CD4-positive, alpha-beta T cell treated with Interleukin-2 at 100 ng/mL for 4 hours (primary cell): Measurements from ENCODE around the gene ANKRD1.
"Not testable (repeated sequence)": the region's sequence is repeated elsewhere in the genome, so short reads cannot be mapped to it uniquely, and the experiment has no call there.

Experiments used
- DNase-seq: peaks from one replicate; pipeline ENCODE4 v3.0.0-alpha.2; 2020; ENCODE audit warnings: low spot score

Gene ANKRD1

DNA sequence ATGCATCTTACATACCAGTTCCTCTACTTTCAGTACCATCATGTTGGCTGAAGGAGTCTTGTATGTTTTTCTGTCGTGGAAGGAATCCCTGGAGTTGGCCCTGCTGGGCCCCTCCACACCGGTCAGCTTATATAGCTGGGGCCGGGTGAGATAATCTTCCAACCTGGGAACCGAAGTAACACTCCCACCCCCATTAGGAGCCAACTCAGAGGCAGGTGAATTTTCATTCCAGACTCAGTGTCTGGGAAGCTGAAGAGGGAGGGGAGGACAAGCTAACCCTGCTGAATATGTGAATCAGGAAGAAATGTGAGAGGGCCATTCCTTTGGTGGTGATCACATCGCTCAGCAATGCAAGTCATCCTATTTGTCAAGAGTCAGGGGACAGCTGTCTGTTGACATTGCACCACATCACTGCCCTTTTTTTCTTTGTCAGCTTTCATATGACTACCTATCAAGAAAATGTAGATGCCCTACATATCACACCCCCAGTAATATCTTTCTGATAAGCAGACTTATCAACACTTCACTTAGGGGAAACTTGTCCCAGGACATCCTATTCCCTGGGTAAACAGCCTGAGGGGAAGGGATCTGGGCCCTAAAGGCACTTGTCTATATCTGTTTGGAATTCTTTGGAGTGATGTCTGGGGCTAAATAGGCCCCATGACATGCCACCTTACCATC lies at the start of gene ANKRD1:
Gene ANKRD1 (minus strand): TSS at position 102 of the 681 bp plus-strand sequence. CDS start 60 bp downstream, at position 42.
- no peak for DNase-seq

DNA sequence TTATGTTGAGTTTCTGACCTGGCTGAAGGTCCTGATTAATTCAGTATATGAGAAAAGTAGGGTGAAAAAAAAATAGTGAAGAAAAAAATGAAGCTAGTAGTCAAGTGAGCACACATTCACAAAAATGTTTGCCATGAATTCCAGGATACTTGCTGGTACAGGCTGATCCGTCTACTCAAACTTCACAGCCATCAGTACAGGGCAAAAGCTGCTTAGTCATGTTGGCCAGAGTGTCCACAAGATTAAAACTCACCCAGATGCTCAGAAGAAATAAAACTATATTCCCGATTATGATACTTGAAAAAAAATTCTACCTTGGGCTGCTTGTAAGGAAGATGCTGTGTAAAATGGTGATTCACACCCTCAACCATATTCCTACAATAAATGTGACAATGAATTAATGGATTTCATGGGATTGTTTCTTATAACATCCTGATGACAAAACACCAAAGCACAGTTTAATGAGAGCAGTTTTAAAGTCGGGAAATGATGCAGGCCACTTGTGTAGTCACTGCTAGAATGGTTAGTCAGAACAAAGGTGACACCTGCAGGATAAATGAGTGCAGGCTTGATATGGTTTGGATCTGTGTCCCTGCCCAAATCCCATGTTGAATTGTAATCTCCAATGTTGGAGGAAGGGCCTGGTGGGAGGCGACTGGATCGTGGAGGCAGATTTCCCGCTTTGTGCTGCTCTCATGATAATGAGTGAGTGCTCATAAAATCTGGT lies 49.2 kb upstream of the ANKRD1 start:
- DNase-seq = no peak

DNA sequence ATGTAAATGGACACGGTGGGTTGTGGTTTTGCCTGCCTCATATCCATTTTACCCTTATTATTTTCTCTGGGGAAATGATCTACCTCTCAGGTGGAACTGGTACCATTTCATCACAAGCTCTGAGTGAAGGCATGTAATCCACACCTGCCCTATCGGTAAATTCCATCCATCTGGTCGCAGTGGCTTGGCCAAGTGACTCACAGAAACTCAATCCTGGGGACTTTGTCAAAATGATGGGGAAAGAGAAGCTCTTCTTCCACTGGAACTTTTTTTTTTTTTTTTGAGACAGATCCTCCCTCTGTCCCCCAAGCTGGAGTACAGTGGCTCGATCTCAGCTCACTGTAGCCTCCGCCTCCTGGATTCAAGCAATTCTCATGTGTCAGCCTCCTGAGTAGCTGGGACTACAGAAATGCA lies 48.2 kb upstream of the ANKRD1 start:
- no peak for DNase-seq

DNA sequence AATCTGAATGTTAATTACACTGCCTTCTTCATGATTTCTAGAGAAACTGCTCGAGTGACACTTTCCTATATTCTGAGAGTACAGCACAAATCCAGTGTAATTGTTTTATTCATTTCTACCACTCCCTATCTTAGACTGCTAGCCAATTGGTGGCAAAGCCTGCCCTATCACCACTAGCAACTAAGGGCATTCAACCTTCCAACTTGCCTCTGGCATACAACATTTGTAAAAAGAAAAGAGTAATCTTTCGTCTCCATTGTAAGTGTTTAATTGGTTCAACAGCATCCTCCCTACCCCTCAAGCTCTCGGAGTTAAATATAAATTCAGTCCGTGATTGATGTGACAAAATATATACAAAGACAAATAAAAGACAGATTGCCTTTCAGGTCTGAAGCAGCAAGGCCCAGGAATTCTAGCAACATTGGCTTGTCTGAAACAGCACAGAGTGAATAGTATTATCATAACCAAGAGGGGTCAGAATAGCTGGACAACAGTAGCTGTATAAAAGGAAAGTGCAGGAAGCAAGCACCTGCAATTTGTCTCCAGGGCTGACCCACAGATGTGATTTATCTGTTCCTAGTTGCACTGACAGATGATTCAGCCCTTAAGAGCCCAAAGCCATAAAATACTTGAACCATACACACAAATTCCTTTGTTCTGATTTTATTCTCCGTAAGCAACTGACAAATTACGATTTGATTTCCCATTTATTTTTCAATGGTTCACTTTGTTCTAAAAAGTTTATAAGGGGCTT lies 47.6 kb upstream of the ANKRD1 start:
- no peak for DNase-seq

DNA sequence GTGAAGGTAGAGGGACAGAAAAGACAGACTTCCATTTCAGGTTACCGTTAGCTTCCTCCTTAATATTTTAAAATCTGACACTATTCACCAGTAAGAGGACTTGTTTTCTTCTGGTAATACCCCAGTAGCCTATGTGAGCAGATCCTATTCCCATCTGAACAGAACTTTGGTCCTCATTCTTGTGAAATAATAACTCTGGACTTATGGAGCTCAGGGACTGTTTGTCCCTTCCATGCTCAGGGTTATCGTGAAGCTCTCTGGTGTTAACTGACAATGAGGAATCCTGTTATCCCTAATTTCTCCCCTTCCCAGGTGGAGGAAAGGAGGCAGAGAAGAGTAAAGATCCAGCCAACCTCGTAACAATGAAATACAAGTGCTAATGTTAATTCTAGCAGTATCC lies 47.0 kb upstream of the ANKRD1 start:
- DNase-seq = no peak

DNA sequence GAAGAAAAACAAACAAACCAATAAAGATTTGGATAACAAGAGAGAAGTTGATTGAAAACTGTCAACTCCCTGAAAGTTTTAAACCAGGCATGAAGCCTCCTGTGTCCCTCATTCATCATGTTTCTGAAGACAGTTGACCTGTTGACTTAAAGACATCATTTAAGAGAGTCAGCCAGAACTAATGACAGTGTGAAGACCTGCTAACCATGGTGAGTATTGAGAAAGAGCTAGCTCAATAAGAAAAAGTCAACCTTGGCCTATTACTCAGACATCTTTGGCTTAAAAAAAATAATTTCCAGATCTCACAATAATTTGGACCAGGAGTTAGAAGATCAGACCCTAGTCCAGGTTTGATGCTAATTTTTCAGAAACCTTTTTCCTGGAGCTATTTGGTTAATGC lies 45.3 kb upstream of the ANKRD1 start:
- DNase-seq = no peak

DNA sequence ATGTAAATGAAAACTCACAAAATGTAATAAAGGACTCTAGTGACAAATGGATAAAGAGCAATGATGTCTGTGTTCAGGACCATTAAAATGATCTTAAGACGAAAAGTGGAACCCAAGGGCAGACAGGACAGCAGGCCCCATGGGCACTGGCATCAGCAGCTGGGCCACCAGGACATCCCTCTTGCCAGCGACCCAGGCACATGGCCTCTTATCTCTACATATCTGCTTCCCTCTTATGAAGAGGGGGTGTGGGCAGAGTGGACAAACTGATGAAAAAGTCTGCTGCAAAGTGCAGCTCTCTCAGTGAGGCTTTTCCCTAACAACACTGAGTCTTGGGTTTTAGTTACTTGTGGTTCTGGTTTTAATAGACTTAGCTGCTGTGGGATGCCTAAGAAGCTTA lies 44.8 kb upstream of the ANKRD1 start:
- DNase-seq = no peak

DNA sequence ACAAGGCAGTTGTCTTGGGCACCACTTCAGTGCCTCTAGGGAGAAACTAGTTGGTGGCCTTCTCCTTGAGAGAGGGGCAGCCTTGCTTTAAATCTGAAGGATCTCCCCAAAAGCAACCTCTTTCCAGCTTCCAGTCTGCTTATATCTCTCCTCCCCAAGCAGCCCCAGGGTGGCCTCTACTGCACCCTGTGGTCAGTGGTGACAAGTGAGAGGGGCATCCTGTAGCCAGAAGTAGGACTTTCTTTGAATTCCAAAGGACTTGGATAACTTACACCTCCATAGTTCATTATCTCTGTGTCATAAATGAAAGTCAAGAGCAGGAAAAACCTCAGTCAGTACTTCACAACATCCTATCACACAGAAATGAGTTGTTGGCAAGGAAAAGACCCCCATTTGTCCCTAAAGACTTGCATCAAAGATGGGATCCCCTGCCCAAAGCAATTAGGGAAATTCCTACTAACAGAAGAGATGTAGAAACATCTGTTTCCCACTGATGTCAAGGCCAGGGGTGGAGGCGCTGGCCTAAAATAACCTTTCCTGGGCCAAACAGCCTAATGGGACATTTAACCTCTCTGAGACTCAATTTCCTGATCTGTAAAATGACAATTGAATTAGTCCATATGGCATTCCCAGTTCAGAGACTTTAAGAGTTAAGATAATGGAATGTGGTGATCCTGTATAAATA lies 44.0 kb upstream of the ANKRD1 start:
- no peak for DNase-seq

DNA sequence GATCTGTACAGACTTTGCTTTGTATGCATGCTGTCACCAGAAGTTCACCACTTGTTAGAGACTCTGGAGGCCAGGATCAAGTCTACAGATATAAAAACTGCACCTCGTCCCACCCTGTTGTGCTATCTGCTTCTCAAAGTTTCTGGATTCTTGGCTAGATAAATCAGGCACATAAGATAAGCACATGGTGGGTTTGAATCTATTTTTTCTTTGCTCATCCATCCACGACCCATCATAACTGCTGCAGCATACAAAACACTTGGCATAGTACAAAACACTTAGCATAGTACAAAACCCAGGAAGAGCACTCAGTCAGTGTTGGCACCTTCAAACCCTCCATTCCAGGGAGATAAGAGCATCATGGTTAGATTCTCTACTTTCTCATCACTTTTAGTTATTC lies 42.4 kb upstream of the ANKRD1 start:
- no peak for DNase-seq

DNA sequence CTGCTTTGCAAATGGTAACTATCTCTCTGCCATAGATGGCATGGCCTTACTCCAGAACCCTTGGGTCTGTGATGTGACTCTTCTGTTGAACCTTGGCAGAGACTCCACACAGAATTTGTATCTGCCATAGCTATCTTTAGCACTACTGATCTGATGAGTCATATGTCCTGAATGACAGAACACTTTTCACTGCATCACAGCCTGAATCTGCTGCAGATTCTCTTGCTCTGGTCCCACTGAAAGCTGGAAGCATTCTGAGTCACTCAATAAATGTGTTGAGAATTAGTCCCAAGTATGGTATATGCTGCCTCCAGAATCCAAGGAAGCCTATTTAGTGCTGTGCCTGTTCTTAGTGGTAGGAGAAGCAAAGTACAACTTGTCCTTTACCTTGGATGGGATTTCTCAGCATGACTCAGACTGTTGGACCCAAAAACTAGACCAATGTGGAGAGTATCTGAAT lies 39.5 kb upstream of the ANKRD1 start:
- no peak for DNase-seq

DNA sequence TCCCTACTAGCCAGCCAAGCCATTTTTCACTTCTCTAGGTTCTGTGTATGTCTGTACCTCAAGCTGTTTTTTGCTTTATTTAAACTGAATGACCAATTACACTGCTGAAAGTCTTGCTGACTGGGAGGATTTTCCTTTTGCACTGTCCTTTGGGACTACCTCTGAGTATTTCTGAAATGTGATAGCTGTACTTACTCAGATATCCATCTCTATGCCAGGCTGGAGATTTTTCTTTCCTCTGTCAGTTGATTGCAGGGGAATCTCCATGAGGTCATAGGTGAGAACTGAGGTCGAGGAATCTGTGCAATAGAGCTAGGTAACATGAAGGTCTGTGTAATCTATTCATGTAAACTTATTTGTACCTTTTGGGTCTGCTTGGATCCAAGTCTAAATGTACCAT lies 38.9 kb upstream of the ANKRD1 start:
- no peak for DNase-seq

DNA sequence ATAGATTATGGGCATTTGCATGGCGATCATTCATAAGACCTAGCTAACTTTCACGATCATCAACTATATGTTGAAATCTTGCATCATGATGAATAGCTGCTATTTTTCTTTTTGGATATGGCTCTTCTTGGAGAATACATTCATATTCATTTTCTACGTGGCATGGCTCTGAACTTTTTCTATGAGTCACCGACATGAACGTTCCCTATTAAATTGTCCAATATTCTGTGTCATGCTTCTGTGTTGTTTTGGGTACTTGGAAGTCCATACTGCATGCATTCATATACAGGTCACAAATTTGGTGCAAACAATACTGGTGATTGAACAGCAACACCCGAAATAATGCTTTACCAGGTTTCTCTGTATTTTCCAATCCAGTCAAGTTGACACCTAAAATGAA lies 37.9 kb upstream of the ANKRD1 start:
- DNase-seq = no peak

DNA sequence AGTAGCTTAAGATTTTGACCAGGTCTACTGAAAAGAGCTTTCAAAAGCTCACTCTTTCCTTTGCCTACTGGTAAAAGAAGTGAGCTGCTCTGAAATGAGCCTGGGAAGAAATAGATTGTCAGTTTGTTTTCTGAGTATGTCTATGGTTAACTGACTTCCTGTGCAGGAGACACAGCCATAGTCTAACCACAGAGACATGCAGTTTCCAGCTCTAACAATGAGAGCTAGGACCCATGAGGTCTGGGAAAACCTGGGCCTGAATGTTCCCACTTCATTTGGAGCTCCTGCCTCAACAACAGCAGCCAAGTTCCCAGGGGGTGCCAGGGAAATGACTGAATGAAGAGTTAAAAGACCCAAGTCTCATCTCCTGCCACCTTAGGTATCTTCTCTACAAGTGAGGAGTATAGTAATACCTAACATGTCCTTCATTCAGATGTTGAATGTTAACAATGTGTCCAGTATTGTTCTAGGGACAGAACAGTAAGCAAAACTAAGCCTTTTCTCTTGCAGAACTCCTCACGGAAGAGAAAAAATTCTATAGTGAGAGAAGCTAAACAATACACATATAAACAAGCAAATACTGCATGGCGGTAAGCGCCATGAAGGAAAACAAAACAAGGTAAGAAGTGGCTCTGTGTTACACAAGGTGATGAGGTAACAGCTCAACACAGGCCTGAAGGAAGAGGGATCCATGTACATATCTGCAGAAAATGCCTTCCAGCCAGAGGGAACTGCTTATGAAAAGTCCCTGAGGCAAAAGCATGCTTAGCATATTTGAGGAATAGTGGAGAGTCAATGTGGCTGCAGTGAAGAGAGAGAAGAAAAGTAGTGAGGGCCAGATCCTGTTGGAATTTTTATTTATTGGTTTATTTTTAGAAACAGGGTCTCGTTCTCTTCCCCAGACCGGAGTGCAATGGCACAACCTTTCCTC lies 26.4 kb upstream of the ANKRD1 start:
- no peak for DNase-seq

DNA sequence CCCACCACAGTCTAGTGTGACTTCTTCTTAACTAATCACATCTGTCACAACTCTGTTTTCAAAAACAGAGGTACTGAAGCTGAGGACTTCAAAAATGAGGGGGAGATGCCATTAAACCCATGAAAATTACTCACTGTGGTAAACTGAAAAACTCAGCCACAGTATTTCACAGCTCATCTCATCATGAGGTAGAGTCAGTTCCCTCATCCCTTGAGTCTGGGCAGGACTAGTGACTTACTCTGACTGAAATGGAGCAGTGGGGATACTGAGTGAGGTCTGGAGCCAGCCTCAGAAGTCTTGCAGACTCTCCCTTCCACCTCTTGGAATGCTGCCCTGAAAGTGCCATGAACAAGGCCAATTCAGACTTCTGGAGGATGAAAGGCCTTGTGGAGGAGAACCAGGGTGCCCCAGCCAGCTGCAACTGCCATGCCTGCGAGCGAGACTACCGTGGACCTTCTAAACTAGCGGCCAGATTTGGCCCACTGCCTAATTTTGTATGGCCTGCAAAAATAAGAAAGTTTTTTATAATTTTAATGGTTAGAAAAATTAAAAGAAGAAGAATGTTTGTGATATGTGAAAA lies 24.7 kb upstream of the ANKRD1 start:
- no peak for DNase-seq

DNA sequence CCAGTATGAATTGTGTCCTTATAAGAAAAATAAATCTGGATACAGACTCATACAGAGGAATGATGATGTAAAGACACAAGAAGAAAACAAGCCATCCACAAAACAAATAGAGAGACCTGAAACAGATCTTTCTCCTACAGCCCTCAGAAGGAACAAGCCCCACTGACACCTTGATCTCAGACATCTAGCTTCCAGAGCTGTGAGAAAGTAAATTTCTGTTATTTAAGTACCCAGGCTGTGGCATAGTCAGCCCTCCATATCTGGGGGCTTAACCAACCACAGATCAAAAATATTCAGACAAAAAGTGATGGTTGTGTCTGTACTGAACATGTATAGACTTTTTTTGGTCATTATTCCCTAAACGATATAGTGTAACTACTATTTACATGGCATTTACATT lies 23.9 kb upstream of the ANKRD1 start:
- no peak for DNase-seq

DNA sequence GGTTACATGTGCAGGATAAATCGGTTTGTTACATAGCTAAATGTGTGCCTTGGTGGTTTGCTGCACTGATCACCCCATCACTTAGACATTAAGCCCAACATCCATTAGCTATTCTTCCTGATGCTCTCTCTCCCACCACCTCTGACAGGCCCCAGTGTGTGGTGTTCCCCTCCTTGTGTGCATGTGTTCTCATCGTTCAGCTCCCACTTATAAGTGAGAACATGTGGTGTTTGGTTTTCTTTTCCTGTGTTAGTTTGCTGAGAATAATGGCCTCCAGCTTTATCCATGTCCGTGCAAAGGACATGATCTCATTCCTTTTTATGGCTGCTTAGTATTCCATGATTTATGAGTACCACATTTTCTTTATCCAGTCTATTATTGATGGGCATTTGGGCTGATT lies 22.1 kb upstream of the ANKRD1 start:
- not testable (repeated sequence) for DNase-seq

DNA sequence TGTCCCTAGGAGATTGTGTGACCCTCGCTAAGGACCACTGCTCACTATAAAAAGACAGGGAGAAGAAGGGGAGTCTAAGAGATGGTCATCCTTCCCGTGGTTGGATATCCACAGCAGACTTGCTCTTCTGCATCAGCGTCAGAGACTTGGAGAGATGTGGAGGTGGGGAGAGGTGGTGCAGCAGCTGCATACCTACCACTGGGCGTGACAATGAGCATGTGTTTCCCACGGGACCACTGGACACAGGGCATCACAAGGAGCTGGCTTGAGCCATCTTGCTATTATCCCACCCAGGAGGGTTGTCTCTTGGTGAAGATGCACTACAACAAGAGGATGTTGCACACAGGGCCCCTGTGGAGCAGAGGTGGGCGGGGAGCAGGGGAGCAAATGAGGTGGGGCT lies 18.8 kb upstream of the ANKRD1 start:
- DNase-seq = no peak

DNA sequence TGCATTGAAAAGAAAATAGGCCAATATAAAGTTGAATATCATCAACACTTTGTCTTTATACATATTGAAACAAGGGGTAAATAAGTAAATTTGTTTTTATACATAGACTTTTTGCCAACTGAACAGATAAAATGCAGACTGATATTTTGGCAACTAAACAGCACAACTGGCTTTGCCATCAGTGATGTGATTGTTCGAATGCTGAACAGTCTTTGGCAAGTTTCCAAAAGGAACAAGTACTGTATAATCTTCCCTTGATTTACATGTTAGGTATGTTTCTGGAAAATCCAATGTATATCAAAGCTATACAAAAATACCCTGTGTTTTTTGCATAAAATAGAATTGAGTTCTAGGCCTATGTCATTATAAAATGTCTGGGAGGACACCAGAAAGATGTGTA lies 18.2 kb upstream of the ANKRD1 start:
- DNase-seq = no peak

DNA sequence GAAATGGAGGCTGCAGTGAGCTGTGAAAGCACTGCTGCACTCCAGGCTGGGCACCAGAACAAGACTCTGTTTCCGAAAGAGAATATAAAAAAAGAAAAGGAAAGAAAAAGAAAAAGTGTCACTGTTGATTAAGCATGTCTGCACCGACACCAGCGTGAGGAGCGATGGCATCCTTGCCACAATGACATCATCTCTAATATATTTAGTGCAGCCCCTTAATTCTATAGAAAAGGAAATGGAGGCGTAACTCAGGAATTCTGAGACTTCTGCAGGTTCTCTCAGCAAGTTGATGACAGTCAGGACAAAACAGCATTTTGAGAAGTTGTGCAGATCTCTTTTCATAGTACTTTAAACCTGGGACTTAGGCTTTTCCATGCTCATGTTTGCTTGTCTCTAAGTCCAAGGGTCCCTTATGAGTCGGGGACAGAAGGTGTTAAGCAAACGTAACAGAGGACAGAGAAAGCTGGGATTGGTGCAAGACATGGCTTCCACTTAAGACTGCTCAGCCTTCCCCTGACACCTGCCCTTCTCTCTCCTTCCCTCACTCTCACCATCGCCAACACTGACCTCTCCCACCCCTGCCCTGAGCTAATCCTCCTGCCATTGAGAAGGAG lies 16.9 kb upstream of the ANKRD1 start:
- DNase-seq = no peak

DNA sequence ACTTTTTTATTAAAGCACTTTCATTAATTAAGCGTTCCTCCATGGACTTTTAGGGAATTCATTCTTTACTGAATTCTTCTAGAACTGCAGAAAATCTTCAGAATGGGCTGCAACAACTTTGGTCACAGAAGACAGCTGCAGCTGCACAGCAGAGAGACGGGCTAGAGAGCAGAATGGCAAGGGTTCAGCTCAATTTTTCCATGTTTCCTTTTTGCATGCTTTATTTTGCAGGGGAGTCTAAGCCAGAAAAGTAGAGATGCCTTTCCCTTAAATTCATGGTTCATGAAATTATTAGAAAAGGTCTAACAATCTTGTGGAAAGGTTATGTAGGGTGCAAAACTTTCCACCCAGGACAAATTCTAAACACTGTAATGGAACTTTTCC lies 15.4 kb upstream of the ANKRD1 start:
- no peak for DNase-seq
